GM12878 (cell line): ENCODE results near the gene CACNA2D1. TPM values are rescaled to one million over a fixed set of nuclear protein-coding genes. Genes with fewer than 3 reads are reported as not detected.

Experiments
- IKZF2 ChIP-seq, 2 experiments: fragments of 450-650 bp; IDR thresholded peaks; 2 replicates each; pipeline ENCODE4 v1.6.1; 2017; ENCODE audit warnings: mild to moderate bottlenecking in 2 of 2, moderate library complexity in 2 of 2
- JUND ChIP-seq: IDR thresholded peaks from 2 replicates; pipeline ENCODE4 v1.6.1; 2012; ENCODE audit warnings: low read depth, mild to moderate bottlenecking, low read length, improper control_type of control experiment, moderate library complexity
- KDM1A ChIP-seq: fragments of 200-600 bp; sonication (generic); IDR thresholded peaks from 2 replicates; pipeline ENCODE4 v1.6.1; 2016; ENCODE audit warnings: borderline replicate concordance
- NFXL1 ChIP-seq: fragments of 450-650 bp; IDR thresholded peaks from 2 replicates; pipeline ENCODE4 v1.6.1; 2017; ENCODE audit warnings: antibody characterized with exemption, mild to moderate bottlenecking, borderline replicate concordance
- polyA plus RNA-seq, 11 experiments: library from polyadenylated mRNA; depleted of rRNA in 4 of 11; unstranded in 6 of 11; stranded (reverse) in 5 of 11; fragments of >200 nt; fragmentation: Nextera tagmentation in 4 of 11; fragmentation: Illumina TruSeq in 1 of 11; extraction: Ambion mirVana in 4 of 11; extraction: Trizol in 1 of 11; gene quantifications; 1 replicate in 1 of 11; 2 replicates in 10 of 11; pipeline versions ENCODE4 v1.2.1 to v1.2.3, GENCODE V29; 2011 to 2016; ENCODE audit warnings: inconsistent platforms in 2 of 11, missing spikeins in 2 of 11, low read depth in 1 of 11
- total RNA-seq, 4 experiments: library from RNA; depleted of rRNA in 3 of 4; stranded (reverse); fragments of >200 nt in 3 of 4; fragmentation: Illumina TruSeq in 1 of 4; extraction: Trizol in 1 of 4; gene quantifications; 2 replicates each; pipeline versions ENCODE4 v1.2.1 to v1.2.3, GENCODE V29; 2013 to 2021
- TF ChIP-seq, protein P1 (sequence below): fragments of 450-650 bp; IDR thresholded peaks from 2 replicates; pipeline ENCODE4 v1.6.1; 2017; ENCODE audit warnings: mild to moderate bottlenecking, moderate library complexity
- TF ChIP-seq, protein P2 (sequence below): fragments of 450-650 bp; IDR thresholded peaks from 2 replicates; pipeline ENCODE4 v1.6.1; 2016; ENCODE audit warnings: mild to moderate bottlenecking, moderate library complexity, borderline replicate concordance

Gene CACNA2D1
- total and polyA plus RNA-seq, 10 of the 15 experiments (the other 5 are each of a cell fraction or from before 2014, with no cell fraction given), result 0.14 to 14.8 (median 0.97) TPM

DNA sequence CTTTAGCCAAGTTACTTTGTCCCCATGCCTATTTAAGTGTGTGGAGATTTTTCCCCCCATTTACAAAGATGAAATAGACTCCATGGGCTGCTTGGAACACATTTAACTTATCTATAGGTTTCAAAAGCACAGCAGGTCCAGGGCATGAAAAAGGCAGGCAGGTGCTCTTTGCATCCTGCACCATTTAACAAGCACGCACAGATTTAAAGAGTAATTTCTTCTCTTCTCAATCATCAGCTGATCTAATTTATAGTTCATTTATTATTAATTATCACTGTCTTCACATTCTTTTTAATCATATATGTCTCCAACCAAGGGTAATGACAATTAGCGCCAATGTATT lies 156.8 kb downstream of the CACNA2D1 start (continued):
- TF ChIP-seq, protein P1, sequence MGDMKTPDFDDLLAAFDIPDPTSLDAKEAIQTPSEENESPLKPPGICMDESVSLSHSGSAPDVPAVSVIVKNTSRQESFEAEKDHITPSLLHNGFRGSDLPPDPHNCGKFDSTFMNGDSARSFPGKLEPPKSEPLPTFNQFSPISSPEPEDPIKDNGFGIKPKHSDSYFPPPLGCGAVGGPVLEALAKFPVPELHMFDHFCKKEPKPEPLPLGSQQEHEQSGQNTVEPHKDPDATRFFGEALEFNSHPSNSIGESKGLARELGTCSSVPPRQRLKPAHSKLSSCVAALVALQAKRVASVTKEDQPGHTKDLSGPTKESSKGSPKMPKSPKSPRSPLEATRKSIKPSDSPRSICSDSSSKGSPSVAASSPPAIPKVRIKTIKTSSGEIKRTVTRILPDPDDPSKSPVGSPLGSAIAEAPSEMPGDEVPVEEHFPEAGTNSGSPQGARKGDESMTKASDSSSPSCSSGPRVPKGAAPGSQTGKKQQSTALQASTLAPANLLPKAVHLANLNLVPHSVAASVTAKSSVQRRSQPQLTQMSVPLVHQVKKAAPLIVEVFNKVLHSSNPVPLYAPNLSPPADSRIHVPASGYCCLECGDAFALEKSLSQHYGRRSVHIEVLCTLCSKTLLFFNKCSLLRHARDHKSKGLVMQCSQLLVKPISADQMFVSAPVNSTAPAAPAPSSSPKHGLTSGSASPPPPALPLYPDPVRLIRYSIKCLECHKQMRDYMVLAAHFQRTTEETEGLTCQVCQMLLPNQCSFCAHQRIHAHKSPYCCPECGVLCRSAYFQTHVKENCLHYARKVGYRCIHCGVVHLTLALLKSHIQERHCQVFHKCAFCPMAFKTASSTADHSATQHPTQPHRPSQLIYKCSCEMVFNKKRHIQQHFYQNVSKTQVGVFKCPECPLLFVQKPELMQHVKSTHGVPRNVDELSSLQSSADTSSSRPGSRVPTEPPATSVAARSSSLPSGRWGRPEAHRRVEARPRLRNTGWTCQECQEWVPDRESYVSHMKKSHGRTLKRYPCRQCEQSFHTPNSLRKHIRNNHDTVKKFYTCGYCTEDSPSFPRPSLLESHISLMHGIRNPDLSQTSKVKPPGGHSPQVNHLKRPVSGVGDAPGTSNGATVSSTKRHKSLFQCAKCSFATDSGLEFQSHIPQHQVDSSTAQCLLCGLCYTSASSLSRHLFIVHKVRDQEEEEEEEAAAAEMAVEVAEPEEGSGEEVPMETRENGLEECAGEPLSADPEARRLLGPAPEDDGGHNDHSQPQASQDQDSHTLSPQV, result no peak
- TF ChIP-seq, protein P2, sequence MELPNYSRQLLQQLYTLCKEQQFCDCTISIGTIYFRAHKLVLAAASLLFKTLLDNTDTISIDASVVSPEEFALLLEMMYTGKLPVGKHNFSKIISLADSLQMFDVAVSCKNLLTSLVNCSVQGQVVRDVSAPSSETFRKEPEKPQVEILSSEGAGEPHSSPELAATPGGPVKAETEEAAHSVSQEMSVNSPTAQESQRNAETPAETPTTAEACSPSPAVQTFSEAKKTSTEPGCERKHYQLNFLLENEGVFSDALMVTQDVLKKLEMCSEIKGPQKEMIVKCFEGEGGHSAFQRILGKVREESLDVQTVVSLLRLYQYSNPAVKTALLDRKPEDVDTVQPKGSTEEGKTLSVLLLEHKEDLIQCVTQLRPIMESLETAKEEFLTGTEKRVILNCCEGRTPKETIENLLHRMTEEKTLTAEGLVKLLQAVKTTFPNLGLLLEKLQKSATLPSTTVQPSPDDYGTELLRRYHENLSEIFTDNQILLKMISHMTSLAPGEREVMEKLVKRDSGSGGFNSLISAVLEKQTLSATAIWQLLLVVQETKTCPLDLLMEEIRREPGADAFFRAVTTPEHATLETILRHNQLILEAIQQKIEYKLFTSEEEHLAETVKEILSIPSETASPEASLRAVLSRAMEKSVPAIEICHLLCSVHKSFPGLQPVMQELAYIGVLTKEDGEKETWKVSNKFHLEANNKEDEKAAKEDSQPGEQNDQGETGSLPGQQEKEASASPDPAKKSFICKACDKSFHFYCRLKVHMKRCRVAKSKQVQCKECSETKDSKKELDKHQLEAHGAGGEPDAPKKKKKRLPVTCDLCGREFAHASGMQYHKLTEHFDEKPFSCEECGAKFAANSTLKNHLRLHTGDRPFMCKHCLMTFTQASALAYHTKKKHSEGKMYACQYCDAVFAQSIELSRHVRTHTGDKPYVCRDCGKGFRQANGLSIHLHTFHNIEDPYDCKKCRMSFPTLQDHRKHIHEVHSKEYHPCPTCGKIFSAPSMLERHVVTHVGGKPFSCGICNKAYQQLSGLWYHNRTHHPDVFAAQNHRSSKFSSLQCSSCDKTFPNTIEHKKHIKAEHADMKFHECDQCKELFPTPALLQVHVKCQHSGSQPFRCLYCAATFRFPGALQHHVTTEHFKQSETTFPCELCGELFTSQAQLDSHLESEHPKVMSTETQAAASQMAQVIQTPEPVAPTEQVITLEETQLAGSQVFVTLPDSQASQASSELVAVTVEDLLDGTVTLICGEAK, result no peak
- no peak for TF ChIP-seq IKZF2 (IDR thresholded peaks at IDR 0.05)
- TF ChIP-seq KDM1A, result no peak
- no peak for TF ChIP-seq NFXL1
- no peak for TF ChIP-seq JUND
